Stimulated activated CD4-positive, alpha-beta T cell treated with anti-CD3 and anti-CD28 coated beads, TNF-alpha, amount 100 ng/mL, for 4 hours (primary cell): Measurements from ENCODE around the gene CSGALNACT2.
"Not testable (repeated sequence)": the region's sequence is repeated elsewhere in the genome, so short reads cannot be mapped to it uniquely, and the experiment has no call there.

Experiments used
- DNase-seq, 3 experiments: peaks; one replicate each; pipeline ENCODE4 v3.0.0-alpha.2; 2020; ENCODE audit warnings: low read depth in 3 of 3

The CSGALNACT2 gene

GRCh38 chr10:43138021-43138756, at the start of gene CSGALNACT2:
Gene CSGALNACT2 (plus strand): TSS chr10:43138445. CDS start chr10:43155150, 16,705 bp downstream.
- peak; percentile 75 to 79 (median 78) for DNase-seq

DNA sequence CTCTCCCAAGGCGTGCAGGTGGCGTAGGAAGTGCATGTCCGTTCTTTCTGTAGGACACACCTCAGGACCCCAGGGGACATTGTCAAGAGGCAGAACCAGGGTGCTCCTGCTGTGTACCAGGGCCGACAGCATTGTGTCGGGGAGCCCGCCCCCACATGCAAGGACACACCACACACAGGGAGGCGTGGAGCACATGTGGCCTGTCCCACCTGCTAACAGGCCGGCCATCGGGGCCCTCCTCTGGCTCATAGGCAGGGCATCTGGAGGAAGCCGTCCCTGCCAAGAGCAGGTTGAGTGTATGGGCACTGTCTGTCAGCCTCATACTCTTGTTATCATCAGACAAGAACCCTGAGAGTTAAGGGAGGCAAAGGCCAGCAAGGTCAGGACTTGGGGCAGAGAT, 48.7 kb upstream of the CSGALNACT2 start:
- no peak for DNase-seq

- no peak for DNase-seq
Measured at GRCh38 chr10:43090188-43090587, 48.1 kb upstream of the CSGALNACT2 start.

GRCh38 chr10:43090664-43091063, 47.6 kb upstream of the CSGALNACT2 start:
- no peak for DNase-seq

GRCh38 chr10:43091846-43092245, 46.4 kb upstream of the CSGALNACT2 start:
- no peak for DNase-seq

- no peak for DNase-seq
Measured at GRCh38 chr10:43093423-43094076, 44.7 kb upstream of the CSGALNACT2 start.

GRCh38 chr10:43094085-43094484, 44.2 kb upstream of the CSGALNACT2 start:
- no peak for DNase-seq

- DNase-seq, result not testable (repeated sequence)
Measured at GRCh38 chr10:43099339-43099738, 38.9 kb upstream of the CSGALNACT2 start.

GRCh38 chr10:43099928-43100327, 38.3 kb upstream of the CSGALNACT2 start:
- DNase-seq, result no peak

GRCh38 chr10:43100366-43100765, 37.9 kb upstream of the CSGALNACT2 start:
- DNase-seq, result no peak

- no peak for DNase-seq
Measured at GRCh38 chr10:43102063-43102828, 36.0 kb upstream of the CSGALNACT2 start.

GRCh38 chr10:43105102-43105955, 32.9 kb upstream of the CSGALNACT2 start:
- DNase-seq, result peak; percentile 58 to 78 (median 72)

DNA sequence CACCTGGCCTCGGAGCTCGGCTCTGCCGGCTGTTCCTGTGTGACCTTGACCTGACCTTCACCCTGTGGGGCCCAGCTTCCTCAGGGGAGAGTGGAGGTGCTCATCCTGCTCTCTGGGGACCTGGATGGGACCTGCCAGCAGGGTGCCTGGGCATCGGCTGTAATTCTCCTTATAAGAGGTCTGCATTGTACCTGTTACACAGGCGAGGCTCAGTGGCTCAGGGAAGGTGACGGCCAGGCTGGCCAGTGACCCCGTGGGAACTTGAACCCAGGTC, 32.4 kb upstream of the CSGALNACT2 start:
- DNase-seq, result no peak

- DNase-seq, result no peak
Measured at GRCh38 chr10:43106256-43107091, 31.8 kb upstream of the CSGALNACT2 start.

- DNase-seq, result no peak
Measured at GRCh38 chr10:43108951-43109350, 29.3 kb upstream of the CSGALNACT2 start.

GRCh38 chr10:43109671-43110249, 28.5 kb upstream of the CSGALNACT2 start:
- DNase-seq, result no peak

- no peak for DNase-seq
Measured at GRCh38 chr10:43110338-43111071, 27.7 kb upstream of the CSGALNACT2 start.

DNA sequence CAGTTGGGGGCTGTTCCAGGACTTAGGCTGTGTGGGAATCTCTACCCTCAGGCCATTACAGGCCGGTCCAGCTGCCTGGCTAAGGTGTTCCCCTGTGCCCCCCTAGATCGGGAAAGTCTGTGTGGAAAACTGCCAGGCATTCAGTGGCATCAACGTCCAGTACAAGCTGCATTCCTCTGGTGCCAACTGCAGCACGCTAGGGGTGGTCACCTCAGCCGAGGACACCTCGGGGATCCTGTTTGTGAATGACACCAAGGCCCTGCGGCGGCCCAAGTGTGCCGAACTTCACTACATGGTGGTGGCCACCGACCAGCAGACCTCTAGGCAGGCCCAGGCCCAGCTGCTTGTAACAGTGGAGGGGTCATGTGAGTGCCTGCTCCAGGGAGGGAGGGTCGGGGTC, 27.1 kb upstream of the CSGALNACT2 start:
- DNase-seq, result no peak

DNA sequence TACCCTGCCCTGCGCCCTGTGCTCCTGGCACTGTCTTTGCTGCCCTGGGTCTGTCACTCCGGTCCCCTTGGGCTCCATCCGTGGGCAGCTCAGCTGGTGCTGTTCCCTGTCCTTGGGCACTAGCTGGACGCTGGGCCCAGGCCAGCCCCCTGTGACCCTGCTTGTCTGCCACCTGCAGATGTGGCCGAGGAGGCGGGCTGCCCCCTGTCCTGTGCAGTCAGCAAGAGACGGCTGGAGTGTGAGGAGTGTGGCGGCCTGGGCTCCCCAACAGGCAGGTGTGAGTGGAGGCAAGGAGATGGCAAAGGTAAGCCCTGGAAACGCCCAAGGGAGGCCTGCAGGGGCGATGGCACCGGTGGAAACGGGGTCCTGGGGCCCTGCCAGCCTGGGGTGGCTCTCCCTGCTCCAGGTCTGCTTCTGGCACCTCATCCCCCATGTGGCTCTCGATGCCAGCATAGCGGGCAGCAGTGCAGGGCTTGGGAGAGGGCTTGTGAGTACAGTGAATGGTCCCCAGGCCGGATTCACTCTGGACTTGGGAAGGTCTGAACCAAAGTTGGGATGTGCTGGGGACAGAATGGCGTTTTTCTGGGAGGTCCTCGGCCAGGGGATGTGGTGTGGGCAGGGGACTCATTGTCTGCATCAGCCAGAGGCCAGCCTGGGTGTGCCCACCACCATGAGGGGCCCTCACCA, 26.2 kb upstream of the CSGALNACT2 start:
- DNase-seq, result no peak
